Activated CD4-positive, alpha-beta T cell treated with anti-CD3 and anti-CD28 coated beads for 36 hours (primary cell): Measurements from ENCODE around the gene PEX19. TPM values are rescaled to one million over a fixed set of nuclear protein-coding genes. Genes with fewer than 3 reads are reported as not detected.

Source experiments
- ATAC-seq: fragments of 200-7000 bp; cut with Tn5 transposase; one replicate; pipeline ENCODE4 v1.10.0; 2021; ENCODE audit warnings: mild to moderate bottlenecking, moderate library complexity
- CTCF ChIA-PET: fragments of 350-600 bp; sonication (Branson Sonifier 250); formaldehyde crosslinking; loops from one replicate; lab custom pipeline; 2021; ENCODE audit warnings: antibody characterized with exemption; lab: Charles Lee
- POLR2A ChIA-PET: fragments of 350-600 bp; sonication (Branson Sonifier 250); formaldehyde crosslinking; loops from one replicate; lab custom pipeline; 2021; ENCODE audit warnings: antibody characterized with exemption, inconsistent platforms; lab: Charles Lee
- DNase-seq: peaks from one replicate; pipeline ENCODE4 v3.0.0-alpha.2; 2020
- H3K27ac Mint-ChIP-seq: one replicate; pipeline ENCODE4 v1.8.0; 2021; ENCODE audit warnings: mixed read lengths
- H3K27me3 Mint-ChIP-seq: one replicate; pipeline ENCODE4 v1.8.0; 2021; ENCODE audit warnings: mixed read lengths
- H3K36me3 Mint-ChIP-seq: one replicate; pipeline ENCODE4 v1.8.0; 2021; ENCODE audit warnings: low read depth, mixed read lengths
- H3K4me1 Mint-ChIP-seq: one replicate; pipeline ENCODE4 v1.8.0; 2021; ENCODE audit warnings: mixed read lengths
- H3K4me3 Mint-ChIP-seq: one replicate; pipeline ENCODE4 v1.8.0; 2021; ENCODE audit warnings: mild to moderate bottlenecking, moderate library complexity, mixed read lengths
- H3K9me3 Mint-ChIP-seq: one replicate; pipeline ENCODE4 v1.8.0; 2021; ENCODE audit warnings: low read depth, mixed read lengths
- intact Hi-C, 2 experiments: fragments of 100-400 bp; cut with DNase I in 1 of 2; cut with micrococcal nuclease in 1 of 2; formaldehyde crosslinking; loops; one replicate each; pipeline versions ENCODE4 v1.14.2 to v1.15.1; 2022 to 2024; cut with DNase I, micrococcal nuclease
- total RNA-seq, 2 experiments: library from RNA; stranded (reverse); gene quantifications; one replicate each; pipeline ENCODE4 v1.2.3, GENCODE V29; 2021

Gene PEX19
- total RNA-seq, 2 experiments from 2014 or later = 49.2 to 55.8 TPM

- H3K4me1 Mint-ChIP-seq = peaks cover 18% of the 10 kb centered on the region
- POLR2A ChIA-PET = no interaction called here
- ATAC-seq = no peak
- no peaks in the 10 kb centered on the region for H3K9me3 Mint-ChIP-seq
- CTCF ChIA-PET = no interaction called here
- H3K27ac Mint-ChIP-seq = no peak overlapping the region
- H3K27me3 Mint-ChIP-seq = no peaks in the 10 kb centered on the region
- no peak for DNase-seq
- H3K36me3 Mint-ChIP-seq = peaks cover 33% of the 10 kb centered on the region
- intact Hi-C loops = no loop called here
- no peak overlapping the region for H3K4me3 Mint-ChIP-seq
These were observed 2.1 kb downstream of the PEX19 start for GRCh38 chr1:160282807-160283206.

- H3K27me3 Mint-ChIP-seq = no peaks in the 10 kb centered on the region
- peaks cover 39% of the 10 kb centered on the region for H3K36me3 Mint-ChIP-seq
- DNase-seq = no peak
- no peak overlapping the region for H3K27ac Mint-ChIP-seq
- H3K9me3 Mint-ChIP-seq = no peaks in the 10 kb centered on the region
- CTCF ChIA-PET = interaction anchor here (0.5 to 1.5 kb wide), 3 partner anchors 14 to 26 kb away, joined by 3 to 6 read pairs (median 4); no protein-coding TSS in a partner anchor
- ATAC-seq = no peak
- intact Hi-C loops = no loop called here
- H3K4me3 Mint-ChIP-seq = no peak overlapping the region
- POLR2A ChIA-PET = no interaction called here
- no peaks in the 10 kb centered on the region for H3K4me1 Mint-ChIP-seq
These were observed 6.9 kb downstream of the PEX19 start for GRCh38 chr1:160277987-160278386.

DNA sequence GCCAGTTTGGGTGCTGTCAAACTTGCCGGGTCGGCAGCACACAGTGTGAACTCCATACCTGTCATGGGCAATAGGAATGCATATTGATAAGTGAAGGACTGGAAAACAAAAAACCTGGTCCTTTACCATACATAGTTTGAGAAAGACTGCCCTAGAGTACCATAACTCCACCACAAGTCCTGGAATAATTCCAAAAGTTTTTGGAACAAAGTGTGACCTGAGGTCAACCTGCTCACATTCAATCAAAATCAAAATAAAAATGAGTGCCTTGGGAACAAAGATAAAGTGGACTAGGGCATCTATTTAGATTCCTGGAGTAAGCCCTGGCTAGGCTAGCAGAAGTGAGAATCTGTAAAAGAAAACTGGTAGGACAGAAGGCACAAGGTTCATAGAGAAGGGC, 7.6 kb downstream of the PEX19 start:
- Mint-ChIP-seq H3K4me3 (no peak overlapping the region), H3K27ac (no peak overlapping the region), H3K4me1 (no peaks in the 10 kb centered on the region), H3K27me3 (no peaks in the 10 kb centered on the region), H3K36me3 (peaks cover 34% of the 10 kb centered on the region), H3K9me3 (no peaks in the 10 kb centered on the region)
- ChIA-PET CTCF (interaction anchor here (1.5 kb wide), 2 partner anchors 14 to 26 kb away, joined by 5 to 6 read pairs; no protein-coding TSS in a partner anchor), POLR2A (no interaction called here)
- intact Hi-C loops = no loop called here
- ATAC-seq (no peak), DNase-seq (no peak)

GRCh38 chr1:160271025-160271424, 13.9 kb downstream of the PEX19 start:
- intact Hi-C loops = no loop called here
- ChIA-PET POLR2A (no interaction called here), CTCF (interaction anchor here (0.8 to 1.3 kb wide), 2 partner anchors 21 to 52 kb away, joined by 3 to 4 read pairs; no protein-coding TSS in a partner anchor)
- no peaks in the 10 kb centered on the region for H3K27me3 Mint-ChIP-seq
- DNase-seq = no peak
- no peak for ATAC-seq
- H3K9me3 Mint-ChIP-seq = no peaks in the 10 kb centered on the region
- no peaks in the 10 kb centered on the region for H3K36me3 Mint-ChIP-seq
- H3K4me1 Mint-ChIP-seq = no peaks in the 10 kb centered on the region
- H3K27ac Mint-ChIP-seq = no peak overlapping the region
- H3K4me3 Mint-ChIP-seq = no peak overlapping the region

- ChIA-PET POLR2A (interaction anchor here (0.8 kb wide), 1 partner anchor 18 kb away, joined by 3 read pairs; no protein-coding TSS in a partner anchor), CTCF (interaction anchor here (0.6 to 1.4 kb wide), 3 partner anchors 15 to 188 kb away, joined by 3 to 5 read pairs (median 4); no protein-coding TSS in a partner anchor)
- no peak for ATAC-seq
- intact Hi-C loops = no loop called here
- H3K4me1 Mint-ChIP-seq = peaks cover 12% of the 10 kb centered on the region
- no peak overlapping the region for H3K4me3 Mint-ChIP-seq
- no peak for DNase-seq
- H3K9me3 Mint-ChIP-seq = no peaks in the 10 kb centered on the region
- no peaks in the 10 kb centered on the region for H3K36me3 Mint-ChIP-seq
- no peaks in the 10 kb centered on the region for H3K27me3 Mint-ChIP-seq
- H3K27ac Mint-ChIP-seq = no peak overlapping the region
These were observed 17.5 kb downstream of the PEX19 start for GRCh38 chr1:160267284-160267991.

- POLR2A ChIA-PET = no interaction called here
These were observed 20.1 kb downstream of the PEX19 start for GRCh38 chr1:160264795-160265307.

GRCh38 chr1:160261893-160262794, 22.8 kb downstream of the PEX19 start, which contains the start of gene DCAF8:
DCAF8 (minus strand) TSS chr1:160262549; CDS start chr1:160244008, 18,541 bp downstream.
- DNase-seq = peak; percentile 99
- H3K36me3 Mint-ChIP-seq = peaks cover 20% of the 10 kb centered on the region

More at GRCh38 chr1:160264795-160265307, 20.1 kb downstream of the PEX19 start:
- H3K36me3 Mint-ChIP-seq = peaks cover 12% of the 10 kb centered on the region
- H3K4me1 Mint-ChIP-seq = peaks cover 22% of the 10 kb centered on the region
- H3K4me3 Mint-ChIP-seq = no peak overlapping the region
- no peaks in the 10 kb centered on the region for H3K27me3 Mint-ChIP-seq
- no peaks in the 10 kb centered on the region for H3K9me3 Mint-ChIP-seq
- DNase-seq = no peak
- CTCF ChIA-PET = interaction anchor here (0.6 to 5.0 kb wide), 4 partner anchors 13 to 219 kb away, joined by 3 to 39 read pairs (median 8); partner anchors contain the start of gene CASQ1
- no peak overlapping the region for H3K27ac Mint-ChIP-seq
- no peak for ATAC-seq
- intact Hi-C loops = loop anchor here (5.0 kb wide), 5 partner anchors 312 to 1253 kb away; partner anchors contain the start of genes CD84 (in 1 of the 2) and DUSP23 (in 1 of the 2)

GRCh38 chr1:160261556-160261892, 23.4 kb downstream of the PEX19 start:
- ATAC-seq (peak; percentile 49), DNase-seq (peak; percentile 86)
- H3K9me3 Mint-ChIP-seq = no peaks in the 10 kb centered on the region
- H3K36me3 Mint-ChIP-seq = peaks cover 21% of the 10 kb centered on the region
- POLR2A ChIA-PET = interaction anchor here (0.6 to 1.6 kb wide), 4 partner anchors 13 to 1128 kb away, joined by 4 to 9 read pairs (median 5); no protein-coding TSS in a partner anchor
- intact Hi-C loops = loop anchor here (5.0 kb wide), 5 partner anchors 316 to 1249 kb away; partner anchors contain the start of genes CD84 (in 1 of the 2) and DUSP23 (in 1 of the 2)
- peak overlapping the region; percentile 100 for H3K4me3 Mint-ChIP-seq
- CTCF ChIA-PET = interaction anchor here (0.7 to 5.0 kb wide), 9 partner anchors 10 to 177 kb away, joined by 3 to 39 read pairs (median 3); no protein-coding TSS in a partner anchor
- no peaks in the 10 kb centered on the region for H3K27me3 Mint-ChIP-seq
- H3K4me1 Mint-ChIP-seq = peaks cover 49% of the 10 kb centered on the region
- H3K27ac Mint-ChIP-seq = peak overlapping the region; percentile 99

More at GRCh38 chr1:160261893-160262794, 22.8 kb downstream of the PEX19 start, which contains the start of gene DCAF8:
- Mint-ChIP-seq H3K4me1 (peaks cover 44% of the 10 kb centered on the region), H3K4me3 (peak within 1 kb of the TSS; percentile 100), H3K27me3 (no peaks in the 10 kb centered on the region), H3K27ac (peak within 1 kb of the TSS; percentile 99), H3K9me3 (no peaks in the 10 kb centered on the region)
- intact Hi-C loops = loop anchor here (1.0 to 5.0 kb wide), 12 partner anchors 23 to 1250 kb away; partner anchors contain the start of genes CD84 (in 1 of the 2), COPA (in 1 of the 2), DUSP23 (in 1 of the 2) and IGSF8 (in 1 of the 2)
- POLR2A ChIA-PET = interaction anchor here (0.6 to 1.6 kb wide), 8 partner anchors 10 to 339 kb away, joined by 3 to 15 read pairs (median 4); partner anchors contain the start of genes IGSF8 and PEX19
- CTCF ChIA-PET = interaction anchor here (0.5 to 5.0 kb wide), 10 partner anchors 10 to 481 kb away, joined by 3 to 39 read pairs (median 3); partner anchors contain the start of genes DUSP23 and PEX19
- ATAC-seq = peak; percentile 88

DNA sequence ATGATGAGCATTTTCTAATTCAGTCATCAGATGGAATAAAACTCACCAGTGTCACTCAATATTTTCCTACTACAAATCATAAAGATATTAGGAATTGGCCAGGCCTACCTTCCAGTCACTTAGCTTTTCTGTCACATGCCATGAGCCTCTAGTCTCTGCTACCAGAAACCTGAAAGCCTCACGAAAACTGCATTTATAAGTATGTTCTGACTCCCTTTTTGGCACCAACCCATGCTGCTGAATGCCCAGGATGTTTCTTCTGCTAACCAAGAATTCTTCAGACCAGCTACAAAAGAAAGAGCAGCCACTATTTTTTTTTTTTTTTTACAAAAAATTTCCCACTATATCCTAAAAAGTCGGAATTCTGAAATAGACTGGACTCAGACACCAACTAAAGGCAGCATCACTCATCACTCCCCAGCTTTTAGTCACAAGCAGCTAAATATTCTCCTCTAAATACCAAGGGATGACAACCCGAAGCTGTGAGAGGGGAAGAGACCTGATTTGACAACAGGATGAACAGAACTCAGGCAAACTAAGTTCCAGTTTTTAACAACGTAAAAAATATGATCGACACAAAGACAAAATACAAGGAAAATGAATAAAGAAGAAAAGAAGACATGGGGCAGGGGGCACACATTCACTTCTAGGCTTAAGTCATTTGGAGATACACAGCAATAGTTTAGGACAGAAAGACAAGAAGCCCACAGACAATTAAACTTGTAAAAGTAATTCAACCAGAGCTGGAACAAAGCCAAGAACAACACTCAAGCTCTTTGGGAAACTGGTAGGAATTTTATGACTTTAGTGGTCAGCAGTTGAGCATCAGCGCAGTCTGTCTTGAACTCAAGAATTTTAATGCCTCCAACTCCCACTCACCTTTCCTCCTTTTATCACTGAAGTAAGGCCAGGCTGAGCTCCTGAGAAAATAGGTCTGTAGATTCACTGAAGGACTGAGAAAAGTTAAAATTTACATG, 24.2 kb downstream of the PEX19 start:
- POLR2A ChIA-PET = interaction anchor here (0.6 to 1.1 kb wide), 5 partner anchors 12 to 1129 kb away, joined by 3 to 9 read pairs (median 6); no protein-coding TSS in a partner anchor
- CTCF ChIA-PET = interaction anchor here (0.7 to 5.0 kb wide), 11 partner anchors 9 to 176 kb away, joined by 3 to 39 read pairs (median 4); no protein-coding TSS in a partner anchor
- no peak for ATAC-seq
- peaks cover 21% of the 10 kb centered on the region for H3K36me3 Mint-ChIP-seq
- DNase-seq = no peak
- H3K27ac Mint-ChIP-seq = peak overlapping the region; percentile 99
- H3K9me3 Mint-ChIP-seq = no peaks in the 10 kb centered on the region
- peak overlapping the region; percentile 100 for H3K4me3 Mint-ChIP-seq
- intact Hi-C loops = loop anchor here (5.0 kb wide), 5 partner anchors 317 to 1248 kb away; partner anchors contain the start of genes CD84 (in 1 of the 2) and DUSP23 (in 1 of the 2)
- no peaks in the 10 kb centered on the region for H3K27me3 Mint-ChIP-seq
- peaks cover 56% of the 10 kb centered on the region for H3K4me1 Mint-ChIP-seq
